AG04449 (cell line): ENCODE data around the gene SMAD2.

Source experiments
- CTCF ChIA-PET: fragments of 350-600 bp; formaldehyde crosslinking; extraction: SDS; loops from one replicate; lab custom pipeline; 2021; ENCODE audit warnings: antibody characterized with exemption; lab: Yijun Ruan, JAX
- POLR2A ChIA-PET: fragments of 400-600, 350-600 bp; formaldehyde crosslinking; extraction: SDS; loops from one replicate; lab custom pipeline; 2020; ENCODE audit warnings: antibody characterized with exemption, inconsistent platforms; lab: Yijun Ruan, JAX
- DNase-seq: peaks from one replicate; pipeline ENCODE4 v3.0.0-alpha.2; 2010; ENCODE audit warnings: low read depth, low spot score
- H3K4me3 ChIP-seq: 2 replicates; pipeline ENCODE4 v1.5.1; 2011; ENCODE audit warnings: low read depth, mild to moderate bottlenecking, control low read depth, low read length
- CTCF ChIP-seq: IDR thresholded peaks from one replicate; pipeline ENCODE4 v1.5.1; 2011; ENCODE audit warnings: mild to moderate bottlenecking, moderate library complexity, low read length, control low read depth, inconsistent platforms; ENCODE audit not compliant: insufficient read depth; ENCODE audit errors: missing control alignments

Gene SMAD2

GRCh38 chr18:47858607-47859006 is 71.9 kb downstream of the SMAD2 start:
- ChIA-PET POLR2A (no interaction called here), CTCF (no interaction called here)
- no peak for TF ChIP-seq CTCF
- no peak for DNase-seq
- H3K4me3 ChIP-seq, result no peak overlapping the region

GRCh38 chr18:47847635-47848034 is 82.8 kb downstream of the SMAD2 start:
- no peak overlapping the region for H3K4me3 ChIP-seq
- no peak for DNase-seq
- ChIA-PET POLR2A (no interaction called here), CTCF (interaction anchor here (0.7 to 1.1 kb wide), 3 partner anchors 13 to 80 kb away, joined by 3 read pairs; no protein-coding TSS in a partner anchor)
- no peak for TF ChIP-seq CTCF

GRCh38 chr18:47846431-47846830 is 84.0 kb downstream of the SMAD2 start:
- DNase-seq, result no peak
- H3K4me3 ChIP-seq, result no peak overlapping the region
- ChIA-PET CTCF (interaction anchor here (1.1 kb wide), 1 partner anchor 81 kb away, joined by 3 read pairs; no protein-coding TSS in a partner anchor), POLR2A (no interaction called here)
- TF ChIP-seq CTCF, result no peak

- POLR2A ChIA-PET, result no interaction called here
- TF ChIP-seq CTCF, result no peak
- CTCF ChIA-PET, result no interaction called here
- H3K4me3 ChIP-seq, result no peak overlapping the region
- DNase-seq, result no peak
Measured at GRCh38 chr18:47844828-47845498, 85.5 kb downstream of the SMAD2 start.

GRCh38 chr18:47842836-47843235 is 87.6 kb downstream of the SMAD2 start:
- TF ChIP-seq CTCF, result no peak
- ChIA-PET POLR2A (no interaction called here), CTCF (no interaction called here)
- no peak for DNase-seq
- no peak overlapping the region for H3K4me3 ChIP-seq

- H3K4me3 ChIP-seq, result no peak overlapping the region
- no peak for DNase-seq
- CTCF ChIA-PET, result interaction anchor here (1.6 kb wide), 1 partner anchor 9 kb away, joined by 3 read pairs; no protein-coding TSS in a partner anchor
- POLR2A ChIA-PET, result no interaction called here
- no peak for TF ChIP-seq CTCF
Measured at GRCh38 chr18:47838396-47838795, 92.1 kb downstream of the SMAD2 start.
